GM12878 (cell line): ENCODE results near the gene CAMK4.

Experiments
- CTCF ChIP-seq, 3 experiments: IDR thresholded peaks in 2 of 3; conservative IDR thresholded peaks in 1 of 3; 2 replicates each; pipeline ENCODE4 v1.5.1; 2011; ENCODE audit warnings: low read depth in 3 of 3, low read length in 3 of 3, mild to moderate bottlenecking in 3 of 3, control low read depth in 2 of 3, moderate library complexity in 2 of 3, inconsistent platforms in 1 of 3, mixed read lengths in 1 of 3; ENCODE audit not compliant: control insufficient read depth in 2 of 3, insufficient read depth in 1 of 3; ENCODE audit errors: extremely low read depth in 1 of 3
- EZH2 ChIP-seq: IDR thresholded peaks from 2 replicates; pipeline ENCODE4 v1.6.1; 2012; ENCODE audit warnings: low read depth, mild to moderate bottlenecking, control low read depth, inconsistent platforms, low read length, borderline replicate concordance; ENCODE audit not compliant: control insufficient read depth
- HDAC2 ChIP-seq: fragments of 200-600 bp; sonication (generic); IDR thresholded peaks from 2 replicates; pipeline ENCODE4 v1.6.1; 2017
- NFYB ChIP-seq: IDR thresholded peaks from 2 replicates; pipeline ENCODE4 v1.6.1; 2011; ENCODE audit warnings: low read depth, mild to moderate bottlenecking, low read length, improper control_type of control experiment, moderate library complexity; ENCODE audit not compliant: insufficient read depth
- NRF1 ChIP-seq: conservative IDR thresholded peaks from 2 replicates; pipeline ENCODE4 v1.6.1; 2011; ENCODE audit warnings: mild to moderate bottlenecking, low read depth, low read length, improper control_type of control experiment
- TBL1XR1 ChIP-seq: IDR thresholded peaks from 2 replicates; pipeline ENCODE4 v1.6.1; 2012; ENCODE audit warnings: low read depth, low read length, improper control_type of control experiment

GRCh38 chr5:111385051-111385450 lies 160.9 kb downstream of the CAMK4 start:
- TF ChIP-seq HDAC2 = no peak
- no peak for TF ChIP-seq EZH2
- TF ChIP-seq TBL1XR1 = no peak
- TF ChIP-seq CTCF (IDR thresholded peaks at IDR 0.05 in 2 of 3, conservative IDR thresholded peaks at IDR 0.05 in 1 of 3; ENCODE audit: control insufficient read depth in 2 of 3, extremely low read depth in 1 of 3, insufficient read depth in 1 of 3, low read depth in 3 of 3, low read length in 3 of 3) = no peak
- TF ChIP-seq NFYB = no peak
- TF ChIP-seq NRF1 = no peak
